GM13977 (cell line): ENCODE results near the gene ATP2C2.

Source experiments
- DNase-seq: peaks from one replicate; pipeline ENCODE4 v3.0.0; 2012; ENCODE audit warnings: low spot score
- in situ Hi-C: fragments of 300-500 bp; cut with MboI; formaldehyde crosslinking; loops from one replicate; pipeline ENCODE4 v1.12.0; 2022; ENCODE audit warnings: low sequenced_read_pairs, low pct_unique_long_range_greater_than_20kb, mixed read lengths, inconsistent platforms; ENCODE audit not compliant: unreplicated experiment
- TF ChIP-seq, protein P1 (sequence below): IDR thresholded peaks from 2 replicates; pipeline ENCODE4 v1.5.1; 2012; ENCODE audit warnings: mild to moderate bottlenecking, control low read depth; ENCODE audit not compliant: insufficient read depth; ENCODE audit errors: extremely low read depth, missing control alignments

ATP2C2 gene

GRCh38 chr16:84436196-84436595, 67.9 kb downstream of the ATP2C2 start:
- in situ Hi-C loops = no loop called here
- no peak for DNase-seq
- TF ChIP-seq, protein P1, sequence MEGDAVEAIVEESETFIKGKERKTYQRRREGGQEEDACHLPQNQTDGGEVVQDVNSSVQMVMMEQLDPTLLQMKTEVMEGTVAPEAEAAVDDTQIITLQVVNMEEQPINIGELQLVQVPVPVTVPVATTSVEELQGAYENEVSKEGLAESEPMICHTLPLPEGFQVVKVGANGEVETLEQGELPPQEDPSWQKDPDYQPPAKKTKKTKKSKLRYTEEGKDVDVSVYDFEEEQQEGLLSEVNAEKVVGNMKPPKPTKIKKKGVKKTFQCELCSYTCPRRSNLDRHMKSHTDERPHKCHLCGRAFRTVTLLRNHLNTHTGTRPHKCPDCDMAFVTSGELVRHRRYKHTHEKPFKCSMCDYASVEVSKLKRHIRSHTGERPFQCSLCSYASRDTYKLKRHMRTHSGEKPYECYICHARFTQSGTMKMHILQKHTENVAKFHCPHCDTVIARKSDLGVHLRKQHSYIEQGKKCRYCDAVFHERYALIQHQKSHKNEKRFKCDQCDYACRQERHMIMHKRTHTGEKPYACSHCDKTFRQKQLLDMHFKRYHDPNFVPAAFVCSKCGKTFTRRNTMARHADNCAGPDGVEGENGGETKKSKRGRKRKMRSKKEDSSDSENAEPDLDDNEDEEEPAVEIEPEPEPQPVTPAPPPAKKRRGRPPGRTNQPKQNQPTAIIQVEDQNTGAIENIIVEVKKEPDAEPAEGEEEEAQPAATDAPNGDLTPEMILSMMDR = no peak

- TF ChIP-seq, protein P1 = no peak
- DNase-seq = no peak
- in situ Hi-C loops = no loop called here
These were observed 70.8 kb downstream of the ATP2C2 start for GRCh38 chr16:84438971-84439696.

GRCh38 chr16:84442416-84443145, 74.2 kb downstream of the ATP2C2 start:
- in situ Hi-C loops = no loop called here
- DNase-seq = no peak
- TF ChIP-seq, protein P1 = no peak

GRCh38 chr16:84443166-84443802, 74.9 kb downstream of the ATP2C2 start:
- in situ Hi-C loops = no loop called here
- TF ChIP-seq, protein P1 = no peak
- no peak for DNase-seq

DNA sequence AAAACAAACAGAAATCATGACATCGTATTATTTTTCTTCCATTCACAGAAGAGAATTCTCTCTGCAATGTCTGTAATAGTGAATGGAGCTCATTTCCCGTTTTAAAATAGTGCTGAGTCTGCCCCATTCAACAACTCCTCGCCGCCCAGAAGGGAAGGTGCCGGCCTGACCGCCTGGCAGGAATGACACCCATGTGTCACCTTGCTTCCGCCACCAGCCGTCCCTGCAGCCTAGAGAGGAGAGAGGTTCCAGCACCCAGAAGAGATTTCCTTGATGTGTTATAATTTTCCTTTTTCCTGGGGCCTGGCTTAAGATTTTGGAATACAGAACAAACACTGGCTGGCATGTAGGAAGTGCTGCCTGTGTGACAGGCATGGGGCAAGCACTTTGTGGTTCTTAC, 76.1 kb downstream of the ATP2C2 start:
- DNase-seq = no peak
- in situ Hi-C loops = no loop called here
- TF ChIP-seq, protein P1 = no peak

- in situ Hi-C loops = no loop called here
- TF ChIP-seq, protein P1 = no peak
- no peak for DNase-seq
These were observed 77.7 kb downstream of the ATP2C2 start for GRCh38 chr16:84446084-84446483.
